Activated CD8-positive, alpha-beta memory T cell treated with anti-CD3 and anti-CD28 coated beads, Interleukin-2, amount 50 U/mL, for 48 hours (primary cell): ENCODE data around the gene SUN3.

Experiments
- DNase-seq: peaks from one replicate; pipeline ENCODE4 v3.0.0-alpha.2; 2020

SUN3 gene, protein sequence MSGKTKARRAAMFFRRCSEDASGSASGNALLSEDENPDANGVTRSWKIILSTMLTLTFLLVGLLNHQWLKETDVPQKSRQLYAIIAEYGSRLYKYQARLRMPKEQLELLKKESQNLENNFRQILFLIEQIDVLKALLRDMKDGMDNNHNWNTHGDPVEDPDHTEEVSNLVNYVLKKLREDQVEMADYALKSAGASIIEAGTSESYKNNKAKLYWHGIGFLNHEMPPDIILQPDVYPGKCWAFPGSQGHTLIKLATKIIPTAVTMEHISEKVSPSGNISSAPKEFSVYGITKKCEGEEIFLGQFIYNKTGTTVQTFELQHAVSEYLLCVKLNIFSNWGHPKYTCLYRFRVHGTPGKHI

DNA sequence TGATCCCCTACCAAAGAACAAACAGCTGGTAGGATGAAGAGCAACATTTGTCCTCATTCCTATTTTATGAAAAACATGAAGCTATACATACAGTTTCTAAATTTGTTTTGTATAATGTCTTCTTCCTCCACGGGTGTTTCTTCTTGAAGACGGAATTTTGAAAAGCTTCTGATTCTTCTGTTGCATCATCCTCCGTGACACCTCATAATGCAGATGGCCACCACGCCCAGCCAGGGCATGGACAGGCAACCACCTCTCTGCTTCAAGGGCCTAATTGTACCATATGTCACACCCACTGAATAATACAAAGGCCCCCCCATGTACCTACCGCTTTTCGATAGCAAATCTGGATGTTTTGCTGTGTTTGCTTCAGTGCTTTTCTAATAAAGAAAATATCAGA lies at the start of gene SUN3:
SUN3 (minus strand) TSS at position 170 of the 400 bp plus-strand sequence; CDS start at position 1, 169 bp downstream.
- no peak for DNase-seq

DNA sequence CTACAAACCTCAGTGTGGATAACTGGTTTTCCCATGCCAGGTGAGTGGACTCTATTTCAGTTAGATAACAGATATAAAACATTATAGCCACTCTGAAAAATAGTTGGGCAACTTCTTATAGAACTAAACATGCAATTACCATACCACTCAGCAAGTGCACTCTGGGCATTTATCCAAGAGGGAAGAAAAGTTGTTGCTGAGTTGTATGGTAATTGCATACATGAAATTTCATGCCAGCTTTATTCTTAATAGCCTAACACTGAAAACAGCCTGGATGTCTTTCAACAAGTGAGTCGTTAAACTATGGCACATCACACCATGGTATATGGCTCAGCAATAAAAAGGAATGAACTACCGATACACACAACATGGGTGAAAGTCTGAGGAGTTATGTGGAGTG lies 49.6 kb upstream of the SUN3 start:
- no peak for DNase-seq

DNA sequence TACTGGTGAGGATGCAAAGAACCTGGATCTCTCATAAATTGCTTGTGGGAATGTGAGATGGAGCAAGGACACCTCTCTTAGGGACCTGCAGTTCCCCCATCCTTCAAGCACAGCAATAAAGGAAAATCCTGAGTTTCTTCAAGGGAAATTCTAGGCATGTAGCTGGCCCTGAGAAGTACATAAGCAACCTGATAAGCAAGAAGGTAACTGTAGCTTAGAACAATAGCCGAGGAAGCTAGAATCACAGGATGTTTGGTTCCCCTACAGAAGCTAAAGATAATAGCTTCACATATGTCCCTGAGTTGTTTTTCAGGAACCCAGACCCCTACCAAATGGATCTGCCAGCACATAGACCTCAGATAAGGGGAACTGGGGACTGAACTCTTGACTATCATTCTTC lies 48.5 kb upstream of the SUN3 start:
- DNase-seq: no peak

DNA sequence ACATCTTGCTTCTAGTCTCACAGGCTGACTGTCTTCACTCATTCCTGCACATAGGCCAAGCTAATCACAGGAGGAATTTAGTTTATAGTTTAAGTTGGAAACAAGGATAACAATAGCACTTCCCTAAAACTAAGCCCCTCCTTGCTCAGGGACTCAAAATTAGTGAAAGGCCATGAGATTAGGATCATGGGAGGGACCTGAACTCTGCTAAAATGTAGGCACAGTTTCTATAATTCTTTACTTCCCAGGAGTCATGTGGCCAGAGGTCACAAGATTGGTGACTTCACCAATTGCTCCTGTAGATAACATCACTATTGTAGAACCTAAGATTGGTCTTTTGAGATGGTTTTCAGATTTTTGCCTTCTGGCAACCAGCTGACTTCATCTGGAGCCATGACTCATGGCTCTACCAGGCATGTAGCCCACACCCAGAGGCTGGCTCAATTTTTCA lies 45.3 kb upstream of the SUN3 start:
- DNase-seq: no peak

GRCh38 chr7:48067475-48067874 lies 38.6 kb upstream of the SUN3 start:
- no peak for DNase-seq

DNA sequence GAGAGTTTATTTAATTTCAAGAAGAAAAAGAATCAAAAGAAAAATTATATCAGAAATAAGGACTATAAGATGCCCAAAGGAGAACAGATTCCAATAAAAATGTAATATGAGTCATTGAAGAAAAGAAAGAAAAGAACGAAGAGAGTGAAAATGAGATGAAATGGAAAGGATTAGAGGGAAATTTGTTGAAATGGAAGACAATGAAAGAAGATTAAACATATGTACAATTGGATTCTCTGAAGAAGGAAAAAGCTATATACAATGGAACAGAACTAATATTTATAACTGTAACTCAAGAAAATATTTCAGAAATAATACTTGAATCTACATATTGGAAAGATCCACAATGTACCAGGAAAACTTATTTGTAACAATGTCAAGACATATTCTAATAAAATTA lies 35.1 kb upstream of the SUN3 start:
- no peak for DNase-seq

GRCh38 chr7:48059706-48060105 lies 30.8 kb upstream of the SUN3 start:
- DNase-seq: no peak

DNA sequence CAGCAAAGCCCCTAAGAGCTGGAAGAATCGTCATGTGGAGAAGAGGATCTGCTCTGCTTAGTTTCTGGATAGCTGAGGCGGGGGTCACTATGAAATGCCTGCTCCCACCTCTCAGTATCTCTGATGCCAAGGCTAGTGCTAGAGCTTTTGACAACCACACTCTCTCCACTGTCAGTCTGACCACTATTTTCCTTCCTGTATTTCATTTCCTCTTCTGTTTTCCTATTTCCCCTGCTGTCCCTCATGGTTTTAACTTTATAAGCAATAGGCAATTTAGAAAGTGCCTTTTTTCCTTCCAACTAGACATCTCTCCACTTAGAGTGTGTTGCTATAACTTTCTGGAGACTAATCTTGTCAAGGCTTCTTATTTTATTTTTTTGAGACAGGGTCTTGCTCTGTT lies 30.1 kb upstream of the SUN3 start:
- DNase-seq: no peak

DNA sequence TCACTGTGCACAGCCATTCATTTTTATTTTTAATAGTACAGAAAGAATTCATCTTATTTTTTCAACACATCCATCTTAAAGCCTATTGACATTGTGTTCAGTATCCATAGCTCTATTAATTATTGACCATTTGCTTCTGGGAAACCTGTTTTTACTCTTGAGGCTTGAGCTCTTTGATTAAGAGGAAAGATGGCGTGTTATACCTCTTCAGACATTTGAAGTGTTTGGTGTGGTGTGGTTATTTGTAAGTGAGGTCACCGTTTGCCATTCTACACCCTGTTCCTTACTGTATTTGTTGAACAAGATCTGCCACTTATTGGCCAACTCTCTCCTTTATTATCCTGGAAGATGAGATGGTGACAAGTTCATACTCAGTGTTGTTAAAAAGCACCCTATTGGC lies 24.8 kb upstream of the SUN3 start:
- DNase-seq: no peak

DNA sequence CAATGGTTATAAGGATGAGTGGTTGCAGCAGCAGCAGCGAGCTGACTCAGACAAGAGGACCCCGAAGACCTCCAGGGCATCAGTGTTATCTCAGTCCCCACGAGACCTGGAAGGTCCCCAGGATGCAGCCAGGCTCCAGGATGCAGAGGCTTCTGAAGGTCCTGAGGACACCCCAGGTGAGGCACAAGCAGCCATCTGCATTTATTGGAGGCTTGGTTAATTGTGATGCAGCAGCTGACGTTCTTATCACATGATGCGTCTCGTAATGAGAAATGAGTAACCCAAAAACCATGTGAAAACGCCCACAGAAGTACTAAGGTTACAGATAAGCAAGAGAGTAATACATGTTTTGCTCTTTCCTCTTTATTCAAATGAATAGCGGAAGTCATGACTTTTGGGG lies 23.8 kb upstream of the SUN3 start:
- no peak for DNase-seq

- no peak for DNase-seq
These were observed 20.9 kb upstream of the SUN3 start for GRCh38 chr7:48049850-48050249.

- no peak for DNase-seq
These were observed 19.2 kb upstream of the SUN3 start for GRCh38 chr7:48048113-48048512.

DNA sequence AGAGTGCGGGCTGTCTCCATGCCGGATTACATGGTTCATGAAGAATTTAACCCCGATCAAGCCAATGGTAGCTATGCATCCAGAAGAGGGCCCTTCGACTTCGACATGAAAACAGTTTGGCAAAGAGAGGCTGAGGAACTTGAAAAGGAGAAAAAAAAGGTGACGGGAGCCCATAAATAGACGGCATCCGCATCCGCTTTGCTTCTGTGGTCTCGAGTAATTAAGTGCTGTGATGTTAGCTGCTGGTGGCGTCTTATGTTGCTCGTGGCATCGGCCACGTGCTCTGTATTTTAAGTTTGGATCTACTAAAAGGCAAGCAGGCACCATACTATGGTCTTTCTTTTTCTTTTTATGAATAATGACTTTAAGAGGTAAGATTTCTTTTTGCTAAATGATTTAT lies 17.6 kb upstream of the SUN3 start:
- DNase-seq: no peak

GRCh38 chr7:48045195-48045765 lies 16.4 kb upstream of the SUN3 start:
- DNase-seq: no peak

- DNase-seq: no peak
These were observed 13.7 kb upstream of the SUN3 start for GRCh38 chr7:48042636-48043035.

- DNase-seq: no peak
These were observed 13.3 kb upstream of the SUN3 start for GRCh38 chr7:48042216-48042615.

DNA sequence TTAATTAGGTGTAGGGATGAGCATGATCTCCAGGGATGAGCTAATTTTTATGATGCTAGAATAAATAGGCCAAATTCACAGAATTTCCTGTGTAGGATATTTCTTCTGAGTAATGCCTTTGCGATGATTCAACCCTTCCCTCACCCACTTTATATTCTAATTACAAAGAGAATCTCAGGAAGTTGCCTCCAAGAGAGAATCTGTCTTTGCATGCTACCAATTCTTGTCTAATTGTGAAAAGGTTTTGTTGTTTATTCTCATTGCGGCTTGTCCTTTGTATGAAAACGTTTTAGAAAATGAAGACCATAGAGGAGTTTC lies 12.7 kb upstream of the SUN3 start:
- DNase-seq: no peak

DNA sequence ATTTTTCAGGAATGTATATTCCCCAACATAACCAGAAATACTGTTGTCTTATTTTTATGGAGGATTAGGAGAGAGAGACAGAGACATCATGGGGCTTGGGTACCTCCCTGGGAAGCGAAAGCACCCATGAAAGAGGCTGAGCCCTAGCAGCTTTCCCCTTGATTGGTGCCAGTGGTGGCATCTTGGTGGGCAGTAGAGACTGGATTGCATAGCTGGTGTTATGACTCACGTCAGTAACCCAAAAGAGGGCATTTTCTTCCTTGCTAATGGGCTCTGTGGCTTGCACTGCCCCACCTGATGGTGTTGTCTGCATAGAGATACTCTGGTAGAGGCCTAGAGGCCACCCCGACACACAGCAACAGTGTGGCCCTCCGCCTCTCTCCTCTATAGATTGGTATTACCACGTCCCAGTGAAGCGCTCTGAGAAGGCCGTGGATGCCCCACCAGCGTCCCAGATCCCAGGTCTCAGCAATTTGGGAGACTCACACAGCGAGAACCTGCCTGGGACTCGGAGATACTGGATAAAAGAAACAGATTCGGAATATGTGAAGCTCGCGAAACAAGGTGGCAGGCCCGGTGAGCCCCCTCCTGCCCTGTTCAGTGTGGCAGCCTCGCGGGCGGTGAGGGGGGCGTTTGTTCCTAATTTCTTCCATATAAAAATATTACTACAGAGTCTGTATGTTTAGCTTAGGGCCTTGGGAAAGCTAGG lies 12.2 kb upstream of the SUN3 start:
- DNase-seq: no peak

DNA sequence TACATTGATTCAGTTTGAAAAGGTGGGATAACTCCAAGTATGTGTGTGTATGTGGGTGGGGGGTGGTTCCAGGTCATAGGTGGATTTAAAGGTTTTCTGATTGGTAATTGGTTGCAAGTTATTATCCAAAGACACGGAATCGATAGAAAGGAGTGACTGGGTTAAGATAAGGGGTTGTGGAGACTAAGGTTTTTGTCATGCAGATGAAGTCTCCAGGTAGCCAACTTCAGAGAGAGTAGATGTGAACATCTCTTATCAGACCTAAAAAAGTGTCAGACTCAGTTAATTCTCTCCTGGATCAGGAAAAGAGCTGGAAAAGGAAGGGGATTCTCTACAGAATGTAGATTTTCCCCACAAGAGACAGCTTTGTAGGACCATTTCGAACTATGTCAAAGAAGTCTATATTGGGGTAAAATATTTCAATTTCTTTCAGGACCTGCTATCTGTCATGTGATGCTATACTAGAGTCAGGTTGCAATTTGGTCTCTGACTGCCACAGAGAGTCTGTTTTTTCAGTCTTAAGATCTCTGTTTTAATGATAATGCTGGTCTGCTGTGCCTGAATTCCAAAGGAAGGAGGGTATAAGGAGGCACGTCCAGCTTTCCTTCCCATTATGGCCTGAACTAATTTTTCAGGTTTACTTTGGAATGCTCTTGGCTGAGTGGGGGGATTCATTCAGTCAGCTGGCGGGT lies 10.1 kb upstream of the SUN3 start:
- no peak for DNase-seq

GRCh38 chr7:48035967-48036478 lies 7.1 kb upstream of the SUN3 start:
- DNase-seq: no peak

DNA sequence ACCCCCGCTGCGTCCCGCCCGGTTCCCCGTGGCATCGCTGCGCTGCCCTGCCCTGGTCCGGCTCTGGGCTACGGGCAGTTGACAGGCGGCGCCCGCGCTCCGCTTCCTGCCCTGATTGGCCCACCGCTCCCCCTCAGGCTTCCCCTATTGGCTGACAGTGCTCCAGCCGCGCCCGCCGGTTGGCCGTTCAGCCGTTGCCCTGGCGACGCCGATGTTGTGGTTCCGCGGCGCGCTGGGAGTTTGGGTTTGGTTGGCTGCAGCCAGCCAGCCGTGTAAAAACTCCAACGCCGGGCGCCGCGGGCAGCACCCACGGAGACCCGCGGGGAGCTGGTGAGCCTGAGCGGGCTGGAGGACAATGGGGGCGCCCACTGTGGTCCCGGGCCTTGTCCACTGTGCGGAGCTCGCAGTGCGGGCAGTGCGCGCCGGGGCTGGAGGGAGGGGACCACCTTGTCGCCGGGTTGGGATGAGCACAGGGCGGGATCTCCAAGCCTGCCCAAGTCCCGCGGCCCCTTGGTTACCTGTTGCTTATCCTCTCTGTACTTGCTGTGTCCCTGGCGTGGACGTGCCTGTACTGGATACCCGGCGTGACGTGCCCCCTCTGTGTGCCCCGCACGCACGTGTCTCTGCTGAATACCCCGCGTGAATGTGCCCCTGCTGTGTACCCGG lies 6.5 kb upstream of the SUN3 start, which contains the start of gene C7orf57:
C7orf57 (plus strand) TSS at position 243 of the 666 bp plus-strand sequence. CDS start 766 bp downstream, outside the sequence.
- peak; percentile 90 for DNase-seq

DNA sequence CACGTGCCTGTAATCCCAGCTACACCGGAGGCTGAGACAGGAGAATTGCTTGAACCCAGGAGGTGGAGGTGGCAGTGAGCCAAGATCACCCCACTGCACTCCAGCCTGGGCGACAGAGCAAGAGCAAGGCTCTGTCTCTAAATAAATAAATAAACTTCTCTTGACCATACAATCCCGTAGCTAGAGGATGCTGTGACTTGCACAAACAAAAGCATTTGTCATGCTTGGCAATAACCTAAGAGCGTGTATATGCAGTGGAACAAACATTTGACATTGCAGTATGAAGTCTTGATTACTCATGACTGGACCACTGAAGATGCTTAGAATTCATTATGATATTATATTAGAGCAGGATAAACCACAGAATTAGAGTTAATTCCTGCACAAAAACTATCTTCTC lies 5.0 kb upstream of the SUN3 start:
- DNase-seq: no peak

DNA sequence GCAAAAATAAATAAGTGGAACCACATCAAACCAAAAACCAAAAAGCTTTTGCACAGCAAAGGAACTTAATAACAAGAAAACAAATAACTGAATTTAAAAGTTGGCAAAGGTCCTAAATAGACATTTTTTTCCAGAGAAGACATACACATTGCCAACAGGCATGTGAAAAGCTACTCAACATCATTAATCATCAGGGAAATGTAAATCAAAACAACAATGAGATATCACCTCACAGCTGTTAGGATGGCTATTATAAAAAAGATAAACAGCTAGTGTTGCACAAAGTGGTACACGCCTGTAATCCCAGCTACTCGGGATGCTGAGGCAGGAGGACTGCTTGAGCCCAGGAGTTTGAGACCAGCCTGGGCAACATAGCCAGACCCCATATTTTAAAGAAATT lies 2.2 kb upstream of the SUN3 start:
- DNase-seq: no peak
